ENCODE results near the gene BNC2. TPM values are rescaled to one million over a fixed set of nuclear protein-coding genes. Genes with fewer than 3 reads are reported as not detected.

Gene BNC2
- total and polyA plus RNA-seq, 4 donors: 0.96 to 23.2 (median 9.7) TPM

DNA sequence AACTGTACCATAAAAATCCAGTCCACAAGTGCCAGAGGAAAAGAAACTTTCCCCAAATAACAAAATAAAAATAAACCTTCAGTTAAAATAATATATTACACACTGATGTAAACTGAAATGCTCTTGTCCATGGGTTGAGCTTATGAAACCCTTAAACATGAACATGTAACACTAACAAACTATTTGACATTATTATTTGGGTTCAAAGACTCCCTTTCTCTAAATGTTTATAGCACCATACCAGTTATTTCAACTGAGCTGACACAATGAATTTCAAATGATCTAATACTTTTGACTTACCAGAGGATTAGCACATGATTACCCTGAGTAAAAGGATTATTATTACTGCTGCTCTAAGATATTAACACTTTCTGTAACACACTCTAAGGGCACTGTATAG, 251.1 kb downstream of the BNC2 start:
- Histone ChIP-seq H3K9ac (ENCODE audit: insufficient read depth in 1 of 2, low read length in 2 of 2) (peak overlapping the region in 1 of 2 donors; percentile 24), H3K4me1 (ENCODE audit: control insufficient read depth in 5 of 5, insufficient read depth in 5 of 5, low read length in 5 of 5) (peaks cover 0 to 34% (median 0%) of the 10 kb centered on the region in 5 donors), H3K9me3 (ENCODE audit: control insufficient read depth in 4 of 4, insufficient read depth in 3 of 4, low read length in 3 of 4) (no peaks in the 10 kb centered on the region), H3K36me3 (ENCODE audit: control insufficient read depth in 4 of 4, insufficient read depth in 4 of 4, low read length in 4 of 4) (no peaks in the 10 kb centered on the region), H3K27ac (ENCODE audit: low read depth in 1 of 2, low read length in 1 of 2) (no peak overlapping the region), H3K4me3 (no peak overlapping the region), H3K27me3 (ENCODE audit: control insufficient read depth in 3 of 3, insufficient read depth in 3 of 3, low read length in 2 of 3) (no peaks in the 10 kb centered on the region)
- DNase-seq: peak in 2 of 3 donors; percentile 57 to 69
- TF ChIP-seq, protein P1, sequence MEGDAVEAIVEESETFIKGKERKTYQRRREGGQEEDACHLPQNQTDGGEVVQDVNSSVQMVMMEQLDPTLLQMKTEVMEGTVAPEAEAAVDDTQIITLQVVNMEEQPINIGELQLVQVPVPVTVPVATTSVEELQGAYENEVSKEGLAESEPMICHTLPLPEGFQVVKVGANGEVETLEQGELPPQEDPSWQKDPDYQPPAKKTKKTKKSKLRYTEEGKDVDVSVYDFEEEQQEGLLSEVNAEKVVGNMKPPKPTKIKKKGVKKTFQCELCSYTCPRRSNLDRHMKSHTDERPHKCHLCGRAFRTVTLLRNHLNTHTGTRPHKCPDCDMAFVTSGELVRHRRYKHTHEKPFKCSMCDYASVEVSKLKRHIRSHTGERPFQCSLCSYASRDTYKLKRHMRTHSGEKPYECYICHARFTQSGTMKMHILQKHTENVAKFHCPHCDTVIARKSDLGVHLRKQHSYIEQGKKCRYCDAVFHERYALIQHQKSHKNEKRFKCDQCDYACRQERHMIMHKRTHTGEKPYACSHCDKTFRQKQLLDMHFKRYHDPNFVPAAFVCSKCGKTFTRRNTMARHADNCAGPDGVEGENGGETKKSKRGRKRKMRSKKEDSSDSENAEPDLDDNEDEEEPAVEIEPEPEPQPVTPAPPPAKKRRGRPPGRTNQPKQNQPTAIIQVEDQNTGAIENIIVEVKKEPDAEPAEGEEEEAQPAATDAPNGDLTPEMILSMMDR (IDR thresholded peaks at IDR 0.05; ENCODE audit: control extremely low read depth, extremely low read depth): no peak
- ATAC-seq (ENCODE audit: insufficient read depth, low FRiP score): no peak

- H3K4me1 ChIP-seq (ENCODE audit: control insufficient read depth in 5 of 5, insufficient read depth in 5 of 5, low read length in 5 of 5): peaks cover 0 to 26% (median 0%) of the 10 kb centered on the region in 5 donors
- TF ChIP-seq, protein P1 (IDR thresholded peaks at IDR 0.05; ENCODE audit: control extremely low read depth, extremely low read depth): no peak
- no peaks in the 10 kb centered on the region for H3K9me3 ChIP-seq (ENCODE audit: control insufficient read depth in 4 of 4, insufficient read depth in 3 of 4, low read length in 3 of 4)
- DNase-seq (no peak), ATAC-seq (ENCODE audit: insufficient read depth, low FRiP score) (no peak)
- WGBS, 2 donors: 75 to 84% methylated on average over 3 of the region's 3 CpGs
- no peak overlapping the region for H3K9ac ChIP-seq (ENCODE audit: insufficient read depth in 1 of 2, low read length in 2 of 2)
- no peak overlapping the region for H3K27ac ChIP-seq (ENCODE audit: low read depth in 1 of 2, low read length in 1 of 2)
- H3K27me3 ChIP-seq (ENCODE audit: control insufficient read depth in 3 of 3, insufficient read depth in 3 of 3, low read length in 2 of 3): no peaks in the 10 kb centered on the region
- no peak overlapping the region for H3K4me3 ChIP-seq
- H3K36me3 ChIP-seq (ENCODE audit: control insufficient read depth in 4 of 4, insufficient read depth in 4 of 4, low read length in 4 of 4): no peaks in the 10 kb centered on the region
Measured at GRCh38 chr9:16618524-16618923, 251.9 kb downstream of the BNC2 start.

GRCh38 chr9:16616686-16617085, 253.8 kb downstream of the BNC2 start:
- H3K27me3 ChIP-seq (ENCODE audit: control insufficient read depth in 3 of 3, insufficient read depth in 3 of 3, low read length in 2 of 3): no peaks in the 10 kb centered on the region
- H3K4me1 ChIP-seq (ENCODE audit: control insufficient read depth in 5 of 5, insufficient read depth in 5 of 5, low read length in 5 of 5): peaks cover 0 to 21% (median 0%) of the 10 kb centered on the region in 5 donors
- H3K27ac ChIP-seq (ENCODE audit: low read depth in 1 of 2, low read length in 1 of 2): no peak overlapping the region
- no peak overlapping the region for H3K9ac ChIP-seq (ENCODE audit: insufficient read depth in 1 of 2, low read length in 2 of 2)
- H3K9me3 ChIP-seq (ENCODE audit: control insufficient read depth in 4 of 4, insufficient read depth in 3 of 4, low read length in 3 of 4): no peaks in the 10 kb centered on the region
- WGBS, 2 donors: 50 to 55% methylated on average over 2 of the region's 2 CpGs
- no peak overlapping the region for H3K4me3 ChIP-seq
- no peaks in the 10 kb centered on the region for H3K36me3 ChIP-seq (ENCODE audit: control insufficient read depth in 4 of 4, insufficient read depth in 4 of 4, low read length in 4 of 4)
- ATAC-seq (ENCODE audit: insufficient read depth, low FRiP score) (no peak), DNase-seq (no peak)
- TF ChIP-seq, protein P1 (IDR thresholded peaks at IDR 0.05; ENCODE audit: control extremely low read depth, extremely low read depth): no peak

GRCh38 chr9:16615451-16615850, 255.0 kb downstream of the BNC2 start:
- 73 to 79% methylated on average over 4 of the region's 4 CpGs for WGBS, 2 donors
- peaks cover 0 to 21% (median 0%) of the 10 kb centered on the region in 5 donors for H3K4me1 ChIP-seq (ENCODE audit: control insufficient read depth in 5 of 5, insufficient read depth in 5 of 5, low read length in 5 of 5)

More at GRCh38 chr9:16615451-16615850, 255.0 kb downstream of the BNC2 start:
- H3K27ac ChIP-seq (ENCODE audit: low read depth in 1 of 2, low read length in 1 of 2): no peak overlapping the region
- H3K9me3 ChIP-seq (ENCODE audit: control insufficient read depth in 4 of 4, insufficient read depth in 3 of 4, low read length in 3 of 4): no peaks in the 10 kb centered on the region
- no peak for DNase-seq
- H3K9ac ChIP-seq (ENCODE audit: insufficient read depth in 1 of 2, low read length in 2 of 2): no peak overlapping the region
- no peaks in the 10 kb centered on the region for H3K36me3 ChIP-seq (ENCODE audit: control insufficient read depth in 4 of 4, insufficient read depth in 4 of 4, low read length in 4 of 4)
- no peaks in the 10 kb centered on the region for H3K27me3 ChIP-seq (ENCODE audit: control insufficient read depth in 3 of 3, insufficient read depth in 3 of 3, low read length in 2 of 3)
- no peak overlapping the region for H3K4me3 ChIP-seq
- ATAC-seq (ENCODE audit: insufficient read depth, low FRiP score): no peak
- TF ChIP-seq, protein P1 (IDR thresholded peaks at IDR 0.05; ENCODE audit: control extremely low read depth, extremely low read depth): no peak
